K562 (cell line): Measurements from ENCODE around the gene PCARE. TPM values are rescaled to one million over a fixed set of nuclear protein-coding genes. Genes with fewer than 3 reads are reported as not detected.

Experiments
- BACH1 ChIP-seq: fragments of 200-800 bp; sonication (Bioruptor generic); IDR thresholded peaks from 2 replicates; pipeline ENCODE4 v1.6.1; 2016; ENCODE audit warnings: missing genetic modification characterization, missing compliant biosample characterization
- C11orf30 ChIP-seq: fragments of 450-650 bp; IDR thresholded peaks from 2 replicates; pipeline ENCODE4 v1.6.1; 2016; ENCODE audit warnings: low read depth, mild to moderate bottlenecking
- FOXA3 ChIP-seq, 2 experiments: fragments of 450-650 bp in 1 of 2; sonication (generic) in 1 of 2; formaldehyde crosslinking; IDR thresholded peaks in 1 of 2; conservative IDR thresholded peaks in 1 of 2; 2 replicates each; pipeline versions ENCODE4 v1.4.0 to v1.8.0; 2020 to 2022; ENCODE audit warnings: mild to moderate bottlenecking in 2 of 2, missing genetic modification reagents in 1 of 2
- HNRNPLL ChIP-seq: fragments of 200-400 bp; formaldehyde crosslinking; IDR thresholded peaks from 2 replicates; pipeline ENCODE4 v1.6.1; 2017; ENCODE audit warnings: low read length, low read depth, mild to moderate bottlenecking; ENCODE audit not compliant: poor library complexity, severe bottlenecking
- KLF6 ChIP-seq: fragments of 250-450 bp; sonication (Bioruptor Pico); IDR thresholded peaks from 2 replicates; pipeline ENCODE4 v1.4.0; 2020; ENCODE audit warnings: mild to moderate bottlenecking, moderate library complexity, borderline replicate concordance
- MAFG ChIP-seq: fragments of 450-650 bp; conservative IDR thresholded peaks from 2 replicates; pipeline ENCODE4 v1.6.1; 2016; ENCODE audit warnings: missing genetic modification characterization, missing compliant biosample characterization
- MEF2D ChIP-seq: conservative IDR thresholded peaks from 2 replicates; pipeline ENCODE4 v1.6.1; 2016; ENCODE audit warnings: low read depth, missing genetic modification characterization, missing compliant biosample characterization
- POLR2AphosphoS5 ChIP-seq: IDR thresholded peaks from 2 replicates; pipeline ENCODE4 v1.6.1; 2011; ENCODE audit warnings: mild to moderate bottlenecking, low read depth, low read length, moderate library complexity; ENCODE audit not compliant: control insufficient read depth, insufficient read depth
- POU5F1 ChIP-seq: fragments of 150-350 bp; IDR thresholded peaks from 2 replicates; pipeline ENCODE4 v1.6.1; 2014; ENCODE audit warnings: borderline replicate concordance, low read length, low read depth, mild to moderate bottlenecking; ENCODE audit not compliant: partially characterized antibody
- SMAD4 ChIP-seq: fragments of 250-450 bp; sonication (Bioruptor Pico); conservative IDR thresholded peaks from 2 replicates; pipeline ENCODE4 v1.8.0; 2021; ENCODE audit warnings: inconsistent platforms, mild to moderate bottlenecking, moderate library complexity
- SOX6 ChIP-seq: fragments of 450-650 bp; IDR thresholded peaks from 2 replicates; pipeline ENCODE4 v1.6.1; 2014; ENCODE audit warnings: mild to moderate bottlenecking
- TBP ChIP-seq: optimal IDR thresholded peaks from 2 replicates; pipeline ENCODE3; 2011; ENCODE audit warnings: low read depth, low read length, improper control_type of control experiment
- ZNF239 ChIP-seq: fragments of 250-450 bp; sonication (Bioruptor Pico); IDR thresholded peaks from 2 replicates; pipeline ENCODE4 v1.4.0; 2020; ENCODE audit warnings: mild to moderate bottlenecking
- ZNF41 ChIP-seq: fragments of 250-450 bp; sonication (Bioruptor Pico); conservative IDR thresholded peaks from 2 replicates; pipeline ENCODE4 v1.4.0; 2020; ENCODE audit warnings: mild to moderate bottlenecking
- ZNF444 ChIP-seq: fragments of 250-450 bp; sonication (Bioruptor Pico); IDR thresholded peaks from 2 replicates; pipeline ENCODE4 v1.4.0; 2020; ENCODE audit warnings: mild to moderate bottlenecking, moderate library complexity
- ZNF583 ChIP-seq: fragments of 250-450 bp; sonication (Bioruptor Pico); IDR thresholded peaks from 2 replicates; pipeline ENCODE4 v1.4.0; 2020
- polyA plus RNA-seq, 8 experiments: library from polyadenylated mRNA; depleted of rRNA in 4 of 8; stranded (reverse) in 5 of 8; unstranded in 3 of 8; fragments of >200 nt; fragmentation: Nextera tagmentation in 2 of 8; fragmentation: Illumina TruSeq in 1 of 8; extraction: Ambion mirVana in 2 of 8; extraction: Trizol in 1 of 8; gene quantifications; 2 replicates each; pipeline versions ENCODE4 v1.2.1 to v1.2.3, GENCODE V29; 2011 to 2014; ENCODE audit warnings: inconsistent platforms in 1 of 8, missing spikeins in 1 of 8
- total RNA-seq, 7 experiments: library from RNA; depleted of rRNA in 6 of 7; stranded (reverse); fragments of >200 nt in 6 of 7; fragmentation: Illumina TruSeq in 2 of 7; extraction: Trizol in 2 of 7; gene quantifications; 2 replicates each; pipeline versions ENCODE4 v1.2.1 to v1.2.3, GENCODE V29; 2011 to 2021; ENCODE audit warnings: low replicate concordance in 1 of 7
- TF ChIP-seq, protein P1 (sequence below): fragments of 450-650 bp; formaldehyde crosslinking; IDR thresholded peaks from 2 replicates; pipeline ENCODE4 v1.4.0; 2020; ENCODE audit warnings: mild to moderate bottlenecking, moderate library complexity
- TF ChIP-seq, protein P2 (sequence below): fragments of 450-650 bp; conservative IDR thresholded peaks from 2 replicates; pipeline ENCODE4 v1.6.1; 2016; ENCODE audit warnings: missing genetic modification characterization, low read depth, mild to moderate bottlenecking, missing compliant biosample characterization, moderate library complexity
- TF ChIP-seq, protein P3 (sequence below): fragments of 450-650 bp; IDR thresholded peaks from 2 replicates; pipeline ENCODE4 v1.6.1; 2016; ENCODE audit warnings: missing biosample characterization, missing genetic modification characterization
- TF ChIP-seq, protein P4 (sequence below): fragments of 450-650 bp; formaldehyde crosslinking; IDR thresholded peaks from 2 replicates; pipeline ENCODE4 v1.4.0; 2020; ENCODE audit warnings: mild to moderate bottlenecking, moderate library complexity

The PCARE gene
- total and polyA plus RNA-seq, 9 of the 15 experiments (the other 6 are each of a cell fraction or from before 2014, with no cell fraction given) = not detected

DNA sequence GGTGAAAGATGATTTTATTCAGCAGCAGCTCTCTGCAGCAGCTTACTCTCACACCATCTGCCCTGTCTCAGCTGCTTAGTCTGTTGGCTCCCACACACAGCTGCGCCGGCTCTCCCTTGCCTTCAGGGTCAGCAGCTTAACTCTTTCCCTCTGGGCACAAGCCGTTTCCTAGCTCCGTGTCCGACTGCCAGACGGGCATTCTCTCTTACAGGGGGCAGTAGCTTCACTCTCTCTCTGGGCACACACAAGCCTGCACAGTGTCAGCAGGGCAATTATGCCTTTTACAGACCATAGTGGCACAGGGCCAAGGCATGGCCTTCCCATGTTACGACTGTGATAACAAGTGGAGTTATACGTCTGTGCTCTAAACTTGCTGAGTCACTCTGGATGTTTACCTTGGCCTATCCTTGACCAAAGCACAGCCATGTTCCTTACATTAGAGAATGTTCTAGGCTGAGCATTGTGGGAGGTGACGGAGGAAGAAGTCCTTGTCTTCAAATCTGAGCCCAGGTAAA is 31.7 kb downstream of the PCARE start (continued):
- TF ChIP-seq TBP (no peak), ZNF444 (CRISPR knock-in tag) (no peak), C11orf30 (peak; percentile 81), SOX6 (no peak), ZNF583 (CRISPR knock-in tag) (peak; percentile 71; the same call in 1 of the 2 replicates), POLR2AphosphoS5 (no peak), MEF2D (peak; percentile 49; the same call in 1 of the 2 replicates), SMAD4 (CRISPR knock-in tag) (0 out of 2 replicates have a peak, but pooled peaks have one; percentile 19), HNRNPLL (no peak), BACH1 (tag) (peak; percentile 81), ZNF41 (CRISPR knock-in tag) (0 out of 2 replicates have a peak, but pooled peaks have one; percentile 39), ZNF239 (0 out of 2 replicates have a peak, but pooled peaks have one; percentile 17), MAFG (tag) (peak; percentile 95), KLF6 (CRISPR knock-in tag) (peak; percentile 65; the same call in 1 of the 2 replicates), POU5F1 (no peak), FOXA3 (CRISPR knock-in tag; conservative IDR thresholded peaks at IDR 0.05 in 1 of 2, IDR thresholded peaks at IDR 0.05 in 1 of 2) (peak; percentile 54 to 84)
- TF ChIP-seq, protein P1, sequence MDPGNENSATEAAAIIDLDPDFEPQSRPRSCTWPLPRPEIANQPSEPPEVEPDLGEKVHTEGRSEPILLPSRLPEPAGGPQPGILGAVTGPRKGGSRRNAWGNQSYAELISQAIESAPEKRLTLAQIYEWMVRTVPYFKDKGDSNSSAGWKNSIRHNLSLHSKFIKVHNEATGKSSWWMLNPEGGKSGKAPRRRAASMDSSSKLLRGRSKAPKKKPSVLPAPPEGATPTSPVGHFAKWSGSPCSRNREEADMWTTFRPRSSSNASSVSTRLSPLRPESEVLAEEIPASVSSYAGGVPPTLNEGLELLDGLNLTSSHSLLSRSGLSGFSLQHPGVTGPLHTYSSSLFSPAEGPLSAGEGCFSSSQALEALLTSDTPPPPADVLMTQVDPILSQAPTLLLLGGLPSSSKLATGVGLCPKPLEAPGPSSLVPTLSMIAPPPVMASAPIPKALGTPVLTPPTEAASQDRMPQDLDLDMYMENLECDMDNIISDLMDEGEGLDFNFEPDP = no peak
- TF ChIP-seq, protein P2, sequence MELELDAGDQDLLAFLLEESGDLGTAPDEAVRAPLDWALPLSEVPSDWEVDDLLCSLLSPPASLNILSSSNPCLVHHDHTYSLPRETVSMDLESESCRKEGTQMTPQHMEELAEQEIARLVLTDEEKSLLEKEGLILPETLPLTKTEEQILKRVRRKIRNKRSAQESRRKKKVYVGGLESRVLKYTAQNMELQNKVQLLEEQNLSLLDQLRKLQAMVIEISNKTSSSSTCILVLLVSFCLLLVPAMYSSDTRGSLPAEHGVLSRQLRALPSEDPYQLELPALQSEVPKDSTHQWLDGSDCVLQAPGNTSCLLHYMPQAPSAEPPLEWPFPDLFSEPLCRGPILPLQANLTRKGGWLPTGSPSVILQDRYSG (tag) = peak; percentile 75; the same call in 1 of the 2 replicates
- TF ChIP-seq, protein P3, sequence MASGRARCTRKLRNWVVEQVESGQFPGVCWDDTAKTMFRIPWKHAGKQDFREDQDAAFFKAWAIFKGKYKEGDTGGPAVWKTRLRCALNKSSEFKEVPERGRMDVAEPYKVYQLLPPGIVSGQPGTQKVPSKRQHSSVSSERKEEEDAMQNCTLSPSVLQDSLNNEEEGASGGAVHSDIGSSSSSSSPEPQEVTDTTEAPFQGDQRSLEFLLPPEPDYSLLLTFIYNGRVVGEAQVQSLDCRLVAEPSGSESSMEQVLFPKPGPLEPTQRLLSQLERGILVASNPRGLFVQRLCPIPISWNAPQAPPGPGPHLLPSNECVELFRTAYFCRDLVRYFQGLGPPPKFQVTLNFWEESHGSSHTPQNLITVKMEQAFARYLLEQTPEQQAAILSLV (tag) = peak; percentile 83
- TF ChIP-seq, protein P4, sequence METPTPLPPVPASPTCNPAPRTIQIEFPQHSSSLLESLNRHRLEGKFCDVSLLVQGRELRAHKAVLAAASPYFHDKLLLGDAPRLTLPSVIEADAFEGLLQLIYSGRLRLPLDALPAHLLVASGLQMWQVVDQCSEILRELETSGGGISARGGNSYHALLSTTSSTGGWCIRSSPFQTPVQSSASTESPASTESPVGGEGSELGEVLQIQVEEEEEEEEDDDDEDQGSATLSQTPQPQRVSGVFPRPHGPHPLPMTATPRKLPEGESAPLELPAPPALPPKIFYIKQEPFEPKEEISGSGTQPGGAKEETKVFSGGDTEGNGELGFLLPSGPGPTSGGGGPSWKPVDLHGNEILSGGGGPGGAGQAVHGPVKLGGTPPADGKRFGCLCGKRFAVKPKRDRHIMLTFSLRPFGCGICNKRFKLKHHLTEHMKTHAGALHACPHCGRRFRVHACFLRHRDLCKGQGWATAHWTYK = peak; percentile 79; the same call in 1 of the 2 replicates
